Measurements from ENCODE around the gene XYLT1. TPM values are rescaled to one million over a fixed set of nuclear protein-coding genes. Genes with fewer than 3 reads are reported as not detected.

XYLT1 gene
- total RNA-seq, 1 experiment from 2014 or later: 25.0 TPM

DNA sequence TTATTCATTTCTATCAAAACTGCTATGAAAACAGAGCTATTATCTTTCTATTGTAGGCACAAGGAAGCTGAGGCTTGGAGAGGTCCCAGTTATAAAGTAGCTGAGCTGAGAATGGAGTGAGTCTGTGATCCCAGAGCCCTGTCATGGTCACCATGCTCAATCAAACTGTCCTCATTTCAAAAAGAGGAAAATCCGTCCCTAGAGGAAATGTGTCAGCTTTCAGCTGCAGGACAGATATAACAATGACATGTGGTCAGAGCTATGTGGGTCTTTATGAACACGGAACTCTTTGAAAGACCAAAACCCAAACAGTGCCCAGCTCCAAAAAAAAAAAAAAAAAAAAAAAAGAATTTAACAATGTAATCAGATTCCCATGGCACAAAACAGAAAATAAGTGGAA is 266.1 kb downstream of the XYLT1 start (continued):
- TF ChIP-seq PRRX2 (CRISPR knock-in tag; IDR thresholded peaks at IDR 0.05): no peak
- TF ChIP-seq, protein P1, sequence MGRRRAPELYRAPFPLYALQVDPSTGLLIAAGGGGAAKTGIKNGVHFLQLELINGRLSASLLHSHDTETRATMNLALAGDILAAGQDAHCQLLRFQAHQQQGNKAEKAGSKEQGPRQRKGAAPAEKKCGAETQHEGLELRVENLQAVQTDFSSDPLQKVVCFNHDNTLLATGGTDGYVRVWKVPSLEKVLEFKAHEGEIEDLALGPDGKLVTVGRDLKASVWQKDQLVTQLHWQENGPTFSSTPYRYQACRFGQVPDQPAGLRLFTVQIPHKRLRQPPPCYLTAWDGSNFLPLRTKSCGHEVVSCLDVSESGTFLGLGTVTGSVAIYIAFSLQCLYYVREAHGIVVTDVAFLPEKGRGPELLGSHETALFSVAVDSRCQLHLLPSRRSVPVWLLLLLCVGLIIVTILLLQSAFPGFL (CRISPR knock-in tag; IDR thresholded peaks at IDR 0.05; ENCODE audit: borderline replicate concordance): no peak
- TF ChIP-seq, protein P2, sequence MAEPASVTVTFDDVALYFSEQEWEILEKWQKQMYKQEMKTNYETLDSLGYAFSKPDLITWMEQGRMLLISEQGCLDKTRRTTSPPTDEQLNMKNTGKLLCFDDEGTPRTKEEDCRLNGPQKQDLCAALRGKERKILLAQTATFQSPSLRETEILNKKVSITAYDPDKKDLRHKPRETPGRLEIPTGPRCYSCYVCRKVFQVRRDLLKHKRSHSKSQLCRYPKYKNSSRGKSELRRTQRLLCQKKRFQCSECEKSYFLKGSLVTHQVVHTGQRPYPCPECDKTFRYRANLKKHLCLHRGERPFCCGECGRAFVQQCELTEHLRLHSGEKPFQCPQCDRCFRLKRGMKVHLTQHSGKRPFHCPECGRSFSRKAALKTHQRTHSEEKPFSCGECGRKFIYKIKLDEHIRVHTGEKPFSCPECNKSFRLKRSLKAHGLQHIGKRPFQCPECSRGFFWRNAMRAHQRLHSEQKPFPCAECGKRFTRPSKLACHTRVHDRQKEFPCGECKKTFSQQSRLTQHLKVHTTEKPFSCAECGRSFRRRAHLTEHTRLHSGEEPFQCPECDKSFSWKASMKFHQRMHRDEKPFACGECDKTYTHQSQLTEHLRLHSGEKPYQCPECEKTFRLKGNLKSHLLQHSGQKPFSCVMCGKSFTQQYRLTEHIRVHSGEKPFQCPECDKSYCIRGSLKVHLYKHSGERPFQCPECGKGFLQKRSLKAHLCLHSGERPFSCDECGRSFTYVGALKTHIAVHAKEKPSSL (CRISPR knock-in tag; conservative IDR thresholded peaks at IDR 0.05): no peak

DNA sequence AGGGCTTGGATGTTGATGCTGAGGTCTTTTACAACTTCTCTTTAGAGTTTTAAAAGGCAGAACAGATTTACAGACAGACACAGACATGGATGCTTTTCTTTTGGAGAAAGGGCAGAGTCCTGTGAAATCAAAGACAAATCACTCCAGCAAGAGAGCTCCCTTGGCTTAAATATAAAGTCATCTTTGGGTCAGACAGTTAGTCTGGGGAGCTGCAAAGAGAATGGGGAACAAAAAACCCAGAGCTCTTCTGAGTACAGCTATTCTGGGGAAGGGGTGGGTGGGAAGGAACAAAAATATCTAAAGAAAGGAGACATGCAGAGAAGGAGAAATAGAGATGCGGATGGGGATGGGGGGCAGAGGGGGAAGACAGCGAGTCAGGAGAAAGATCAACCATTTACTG is 266.6 kb downstream of the XYLT1 start:
- TF ChIP-seq, protein P3, sequence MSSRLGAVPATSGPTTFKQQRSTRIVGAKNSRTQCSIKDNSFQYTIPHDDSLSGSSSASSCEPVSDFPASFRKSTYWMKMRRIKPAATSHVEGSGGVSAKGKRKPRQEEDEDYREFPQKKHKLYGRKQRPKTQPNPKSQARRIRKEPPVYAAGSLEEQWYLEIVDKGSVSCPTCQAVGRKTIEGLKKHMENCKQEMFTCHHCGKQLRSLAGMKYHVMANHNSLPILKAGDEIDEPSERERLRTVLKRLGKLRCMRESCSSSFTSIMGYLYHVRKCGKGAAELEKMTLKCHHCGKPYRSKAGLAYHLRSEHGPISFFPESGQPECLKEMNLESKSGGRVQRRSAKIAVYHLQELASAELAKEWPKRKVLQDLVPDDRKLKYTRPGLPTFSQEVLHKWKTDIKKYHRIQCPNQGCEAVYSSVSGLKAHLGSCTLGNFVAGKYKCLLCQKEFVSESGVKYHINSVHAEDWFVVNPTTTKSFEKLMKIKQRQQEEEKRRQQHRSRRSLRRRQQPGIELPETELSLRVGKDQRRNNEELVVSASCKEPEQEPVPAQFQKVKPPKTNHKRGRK (CRISPR knock-in tag; IDR thresholded peaks at IDR 0.05; ENCODE audit: borderline replicate concordance): no peak
- TF ChIP-seq ZNF423 (CRISPR knock-in tag; IDR thresholded peaks at IDR 0.05): no peak
- no peak for TF ChIP-seq RELA (CRISPR knock-in tag; IDR thresholded peaks at IDR 0.05; ENCODE audit: borderline replicate concordance)
- TF ChIP-seq, protein P4, sequence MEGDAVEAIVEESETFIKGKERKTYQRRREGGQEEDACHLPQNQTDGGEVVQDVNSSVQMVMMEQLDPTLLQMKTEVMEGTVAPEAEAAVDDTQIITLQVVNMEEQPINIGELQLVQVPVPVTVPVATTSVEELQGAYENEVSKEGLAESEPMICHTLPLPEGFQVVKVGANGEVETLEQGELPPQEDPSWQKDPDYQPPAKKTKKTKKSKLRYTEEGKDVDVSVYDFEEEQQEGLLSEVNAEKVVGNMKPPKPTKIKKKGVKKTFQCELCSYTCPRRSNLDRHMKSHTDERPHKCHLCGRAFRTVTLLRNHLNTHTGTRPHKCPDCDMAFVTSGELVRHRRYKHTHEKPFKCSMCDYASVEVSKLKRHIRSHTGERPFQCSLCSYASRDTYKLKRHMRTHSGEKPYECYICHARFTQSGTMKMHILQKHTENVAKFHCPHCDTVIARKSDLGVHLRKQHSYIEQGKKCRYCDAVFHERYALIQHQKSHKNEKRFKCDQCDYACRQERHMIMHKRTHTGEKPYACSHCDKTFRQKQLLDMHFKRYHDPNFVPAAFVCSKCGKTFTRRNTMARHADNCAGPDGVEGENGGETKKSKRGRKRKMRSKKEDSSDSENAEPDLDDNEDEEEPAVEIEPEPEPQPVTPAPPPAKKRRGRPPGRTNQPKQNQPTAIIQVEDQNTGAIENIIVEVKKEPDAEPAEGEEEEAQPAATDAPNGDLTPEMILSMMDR (IDR thresholded peaks at IDR 0.05): no peak
- no peak for TF ChIP-seq ZNF232 (CRISPR knock-in tag; IDR thresholded peaks at IDR 0.05)
- no peak for TF ChIP-seq CREM (CRISPR knock-in tag; IDR thresholded peaks at IDR 0.05)
- TF ChIP-seq KAT7 (CRISPR knock-in tag; IDR thresholded peaks at IDR 0.05; ENCODE audit: borderline replicate concordance): no peak
- TF ChIP-seq, protein P5, sequence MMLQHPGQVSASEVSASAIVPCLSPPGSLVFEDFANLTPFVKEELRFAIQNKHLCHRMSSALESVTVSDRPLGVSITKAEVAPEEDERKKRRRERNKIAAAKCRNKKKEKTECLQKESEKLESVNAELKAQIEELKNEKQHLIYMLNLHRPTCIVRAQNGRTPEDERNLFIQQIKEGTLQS (CRISPR knock-in tag; conservative IDR thresholded peaks at IDR 0.05): no peak
- no peak for TF ChIP-seq TCF7 (CRISPR knock-in tag; IDR thresholded peaks at IDR 0.05; ENCODE audit: low read depth)
- no peak for TF ChIP-seq ATF1 (CRISPR knock-in tag; IDR thresholded peaks at IDR 0.05)
- no peak for TF ChIP-seq GRHL2 (CRISPR knock-in tag; IDR thresholded peaks at IDR 0.05; ENCODE audit: insufficient replicate concordance, severe bottlenecking)
- TF ChIP-seq SOX15 (CRISPR knock-in tag; IDR thresholded peaks at IDR 0.05): no peak
- TF ChIP-seq, protein P6, sequence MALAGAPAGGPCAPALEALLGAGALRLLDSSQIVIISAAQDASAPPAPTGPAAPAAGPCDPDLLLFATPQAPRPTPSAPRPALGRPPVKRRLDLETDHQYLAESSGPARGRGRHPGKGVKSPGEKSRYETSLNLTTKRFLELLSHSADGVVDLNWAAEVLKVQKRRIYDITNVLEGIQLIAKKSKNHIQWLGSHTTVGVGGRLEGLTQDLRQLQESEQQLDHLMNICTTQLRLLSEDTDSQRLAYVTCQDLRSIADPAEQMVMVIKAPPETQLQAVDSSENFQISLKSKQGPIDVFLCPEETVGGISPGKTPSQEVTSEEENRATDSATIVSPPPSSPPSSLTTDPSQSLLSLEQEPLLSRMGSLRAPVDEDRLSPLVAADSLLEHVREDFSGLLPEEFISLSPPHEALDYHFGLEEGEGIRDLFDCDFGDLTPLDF (CRISPR knock-in tag; IDR thresholded peaks at IDR 0.05): no peak
- TF ChIP-seq NFYB (CRISPR knock-in tag; conservative IDR thresholded peaks at IDR 0.05; ENCODE audit: low read depth): no peak
- Mint-ChIP-seq H3K36me3 (peaks cover 5% of the 10 kb centered on the region), H3K27ac (no peak overlapping the region), H3K4me1 (peaks cover 26% of the 10 kb centered on the region), H3K27me3 (ENCODE audit: low read depth) (no peaks in the 10 kb centered on the region), H3K9me3 (no peaks in the 10 kb centered on the region), H3K4me3 (no peak overlapping the region)
- POLR2A ChIA-PET: no interaction called here
- no peak for ATAC-seq
- DNase-seq (ENCODE audit: low spot score): no peak
- CTCF ChIA-PET: interaction anchor here (0.6 to 4.2 kb wide), 7 partner anchors 10 to 555 kb away, joined by 3 to 34 read pairs (median 3); no protein-coding TSS in a partner anchor
